Astrocyte (in vitro differentiated cells and primary cell): ENCODE measurements around the gene HCRTR2.

Experiments
- EZH2 ChIP-seq: IDR thresholded peaks from 2 replicates; pipeline ENCODE4 v1.6.1; 2012; ENCODE audit warnings: mild to moderate bottlenecking, low read length, inconsistent platforms; ENCODE audit not compliant: insufficient read depth
- TF ChIP-seq, protein P1 (sequence below): IDR thresholded peaks from 2 replicates; pipeline ENCODE4 v1.5.1; 2011; ENCODE audit warnings: low read depth, mild to moderate bottlenecking, inconsistent platforms, low read length, moderate library complexity; ENCODE audit not compliant: insufficient read depth

DNA sequence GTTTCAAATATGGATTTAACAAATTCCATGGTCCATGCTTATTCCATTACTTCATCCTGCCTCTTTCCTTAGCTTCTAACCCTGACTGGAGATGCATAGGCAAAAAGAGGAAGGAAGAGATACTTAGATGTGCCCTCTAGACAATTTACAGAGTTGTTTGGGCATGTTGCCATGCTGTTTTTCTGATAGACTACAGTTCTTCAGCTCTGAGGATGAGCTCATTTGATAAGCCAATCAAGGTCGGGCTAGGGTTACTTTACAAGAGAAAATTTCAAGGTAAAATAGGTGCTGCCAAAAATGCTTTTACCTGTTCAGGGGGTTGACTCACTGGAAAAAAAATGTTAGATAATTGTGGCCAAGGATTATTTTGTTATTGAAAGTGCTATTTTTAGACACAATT, 5.9 kb downstream of the HCRTR2 start:
- TF ChIP-seq, protein P1, sequence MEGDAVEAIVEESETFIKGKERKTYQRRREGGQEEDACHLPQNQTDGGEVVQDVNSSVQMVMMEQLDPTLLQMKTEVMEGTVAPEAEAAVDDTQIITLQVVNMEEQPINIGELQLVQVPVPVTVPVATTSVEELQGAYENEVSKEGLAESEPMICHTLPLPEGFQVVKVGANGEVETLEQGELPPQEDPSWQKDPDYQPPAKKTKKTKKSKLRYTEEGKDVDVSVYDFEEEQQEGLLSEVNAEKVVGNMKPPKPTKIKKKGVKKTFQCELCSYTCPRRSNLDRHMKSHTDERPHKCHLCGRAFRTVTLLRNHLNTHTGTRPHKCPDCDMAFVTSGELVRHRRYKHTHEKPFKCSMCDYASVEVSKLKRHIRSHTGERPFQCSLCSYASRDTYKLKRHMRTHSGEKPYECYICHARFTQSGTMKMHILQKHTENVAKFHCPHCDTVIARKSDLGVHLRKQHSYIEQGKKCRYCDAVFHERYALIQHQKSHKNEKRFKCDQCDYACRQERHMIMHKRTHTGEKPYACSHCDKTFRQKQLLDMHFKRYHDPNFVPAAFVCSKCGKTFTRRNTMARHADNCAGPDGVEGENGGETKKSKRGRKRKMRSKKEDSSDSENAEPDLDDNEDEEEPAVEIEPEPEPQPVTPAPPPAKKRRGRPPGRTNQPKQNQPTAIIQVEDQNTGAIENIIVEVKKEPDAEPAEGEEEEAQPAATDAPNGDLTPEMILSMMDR, result no peak
- no peak for TF ChIP-seq EZH2
